Psoas muscle (tissue), 8 donors: ENCODE data around the gene PRR23E. TPM values are rescaled to one million over a fixed set of nuclear protein-coding genes. Genes with fewer than 3 reads are reported as not detected.

Experiments
- ATAC-seq, 4 donors: fragments of 200-7000 bp; cut with Tn5 transposase; one replicate each; pipeline ENCODE4 v1.9.1; 2020; ENCODE audit warnings: moderate library complexity in 3 of 4, mild to moderate bottlenecking in 2 of 4
- DNase-seq, 2 donors: peaks; one replicate each; pipeline ENCODE4 v3.0.0-alpha.2; 2020
- H3K27ac ChIP-seq: fragments of 200-600 bp; one replicate; pipeline ENCODE4 v1.8.0; 2022
- H3K27me3 ChIP-seq, 3 donors: fragments of 200-600 bp in 1 of 3; one replicate each; pipeline versions ENCODE4 v1.6.1 to v1.8.0; 2013 to 2022; ENCODE audit warnings: low read length in 2 of 3, mild to moderate bottlenecking in 2 of 3, moderate library complexity in 1 of 3; ENCODE audit not compliant: insufficient read depth in 3 of 3
- H3K36me3 ChIP-seq, 2 donors: fragments of 200-600 bp in 1 of 2; one replicate each; pipeline versions ENCODE4 v1.6.1 to v1.8.0; 2013 to 2022; ENCODE audit warnings: low read depth in 1 of 2, mild to moderate bottlenecking in 1 of 2, moderate library complexity in 1 of 2; ENCODE audit not compliant: insufficient read depth in 1 of 2
- H3K4me1 ChIP-seq: fragments of 200-600 bp; one replicate; pipeline ENCODE4 v1.8.0; 2022
- H3K4me3 ChIP-seq: fragments of 200-600 bp; one replicate; pipeline ENCODE4 v1.8.0; 2022; ENCODE audit warnings: mild to moderate bottlenecking
- H3K9me3 ChIP-seq: fragments of 200-600 bp; one replicate; pipeline ENCODE4 v1.8.0; 2022
- CTCF ChIP-seq: fragments of 200-600 bp; IDR thresholded peaks from one replicate; pipeline ENCODE4 v1.8.0; 2022; ENCODE audit warnings: antibody characterized with exemption
- WGBS, 3 donors: extraction: QIAGEN DNeasy Blood & Tissue Kit; methylation state at CpG; one replicate each; pipeline versions ENCODE4 v1.1.6 to v1.1.7; 2013; 5-methylcytosine and 5-hydroxymethylcytosine counted together
- intact Hi-C, 2 donors: fragments of 100-400 bp; cut with DNase I; formaldehyde crosslinking; loops; one replicate each; pipeline versions ENCODE4 v1.11.0 to v1.14.2; 2022
- polyA plus RNA-seq, 3 donors: library from polyadenylated mRNA; stranded (reverse); fragments of 200-250 nt; gene quantifications; one replicate each; pipeline ENCODE4 v1.2.3, GENCODE V29; 2013
- total RNA-seq, 4 donors: library from RNA; stranded (reverse); fragmentation: NEBNext Ultra II Directional in 2 of 4; extraction: Animal tissue kit (Norgen Biotek cat#: 25700) in 2 of 4; gene quantifications; one replicate each; pipeline versions ENCODE4 v1.2.1 to v1.2.4, GENCODE V29; 2021 to 2023
- donor health status: healthy with polysubstance abuse.
- donor health status: DM: no; HTN: no; CAD: no; lungs with moderate emphysema.
- donor health status: Bipolar disorder and iron deficiency.
- donor health status: healthy.
- donor health status: DM: yes; HTN: yes; CAD: no.
- donor health status: DM: no; HTN: no; CAD: no.
- donor health status: DM: no; HTN: no; CAD: no.
- donor health status: DM: yes; HTN: yes; CAD: no.

Gene PRR23E
- total and polyA plus RNA-seq, 7 donors = not detected

- no peaks in the 10 kb centered on the region for H3K4me1 ChIP-seq
- H3K27me3 ChIP-seq = peaks cover 0 to 3% (median 0%) of the 10 kb centered on the region in 3 donors
- ATAC-seq (no peak), DNase-seq (peak in 1 of 2 donors; percentile 31)
- intact Hi-C loops = no loop called here
- no peak overlapping the region for H3K4me3 ChIP-seq
- TF ChIP-seq CTCF = no peak
- peaks cover 3% of the 10 kb centered on the region for H3K9me3 ChIP-seq
- no peaks in the 10 kb centered on the region for H3K36me3 ChIP-seq
- no peak overlapping the region for H3K27ac ChIP-seq
- 55 to 69% (median 58%) methylated on average over 14 of the region's 14 CpGs for WGBS, 3 donors
Measured at GRCh38 chr3:127197300-127198189, 4.6 kb downstream of the PRR23E start.

GRCh38 chr3:127200086-127200691 lies 7.3 kb downstream of the PRR23E start:
- peaks cover 0 to 3% (median 0%) of the 10 kb centered on the region in 3 donors for H3K27me3 ChIP-seq
- intact Hi-C loops = no loop called here

GRCh38 chr3:127203024-127203423 lies 10.1 kb downstream of the PRR23E start:
- ATAC-seq (no peak), DNase-seq (no peak)
- Histone ChIP-seq H3K36me3 (no peaks in the 10 kb centered on the region), H3K27me3 (peaks cover 0 to 3% (median 0%) of the 10 kb centered on the region in 3 donors), H3K4me3 (no peak overlapping the region), H3K27ac (no peak overlapping the region), H3K4me1 (no peaks in the 10 kb centered on the region), H3K9me3 (peaks cover 3% of the 10 kb centered on the region)
- intact Hi-C loops = no loop called here
- no peak for TF ChIP-seq CTCF
- WGBS, 3 donors = 11 to 18% (median 12%) methylated on average over 1 of the region's 1 CpG

More at GRCh38 chr3:127200086-127200691, 7.3 kb downstream of the PRR23E start:
- DNase-seq (no peak), ATAC-seq (no peak)
- WGBS, 3 donors = 59 to 75% (median 67%) methylated on average over 6 of the region's 6 CpGs
- no peak overlapping the region for H3K27ac ChIP-seq
- no peaks in the 10 kb centered on the region for H3K36me3 ChIP-seq
- H3K4me1 ChIP-seq = no peaks in the 10 kb centered on the region
- peaks cover 3% of the 10 kb centered on the region for H3K9me3 ChIP-seq
- no peak for TF ChIP-seq CTCF
- H3K4me3 ChIP-seq = no peak overlapping the region

GRCh38 chr3:127204841-127205582 lies 12.1 kb downstream of the PRR23E start:
- WGBS, 3 donors = 80 to 86% (median 81%) methylated on average over 17 of the region's 17 CpGs
- peak in 1 of 2 donors; percentile 30 for DNase-seq
- peaks cover 0 to 3% (median 0%) of the 10 kb centered on the region in 3 donors for H3K27me3 ChIP-seq

More at GRCh38 chr3:127204841-127205582, 12.1 kb downstream of the PRR23E start:
- Histone ChIP-seq H3K4me1 (no peaks in the 10 kb centered on the region), H3K27ac (no peak overlapping the region), H3K36me3 (no peaks in the 10 kb centered on the region), H3K9me3 (peaks cover 3% of the 10 kb centered on the region), H3K4me3 (no peak overlapping the region)
- ATAC-seq = no peak
- intact Hi-C loops = no loop called here
- no peak for TF ChIP-seq CTCF
